HL-60 (cell line): ENCODE measurements around the gene NUCKS1.

Experiments used
- GABPA ChIP-seq: IDR thresholded peaks from 2 replicates; pipeline ENCODE4 v1.6.1; 2012; ENCODE audit warnings: low read depth
- POLR2AphosphoS5 ChIP-seq: IDR thresholded peaks from 2 replicates; pipeline ENCODE4 v1.6.1; 2012; ENCODE audit warnings: low read depth
- REST ChIP-seq: IDR thresholded peaks from 2 replicates; pipeline ENCODE4 v1.6.1; 2012; ENCODE audit warnings: low read depth; ENCODE audit not compliant: insufficient replicate concordance
- TF ChIP-seq, protein P1 (sequence below): IDR thresholded peaks from one replicate; pipeline ENCODE4 v1.5.1; 2011; ENCODE audit warnings: low read length, control low read depth, inconsistent platforms; ENCODE audit not compliant: insufficient read depth

DNA sequence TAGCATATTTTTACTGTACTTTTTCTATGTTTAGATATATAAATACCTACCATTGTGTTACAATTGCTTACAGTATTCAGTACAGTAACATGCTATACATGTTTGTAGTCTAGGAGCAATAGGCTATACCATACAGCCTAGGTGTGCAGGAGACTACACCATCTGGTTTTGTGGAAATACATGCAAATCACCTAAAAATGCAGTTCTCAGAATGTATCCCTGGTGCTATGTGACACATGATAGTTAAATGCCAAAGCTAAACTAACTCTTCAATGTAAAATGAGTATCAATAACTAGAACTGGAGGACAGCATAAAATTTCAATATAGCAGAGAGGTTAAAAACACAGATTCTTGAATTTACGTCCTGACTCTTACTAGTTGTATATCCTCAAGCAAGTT lies 14.8 kb downstream of the NUCKS1 start:
- TF ChIP-seq, protein P1, sequence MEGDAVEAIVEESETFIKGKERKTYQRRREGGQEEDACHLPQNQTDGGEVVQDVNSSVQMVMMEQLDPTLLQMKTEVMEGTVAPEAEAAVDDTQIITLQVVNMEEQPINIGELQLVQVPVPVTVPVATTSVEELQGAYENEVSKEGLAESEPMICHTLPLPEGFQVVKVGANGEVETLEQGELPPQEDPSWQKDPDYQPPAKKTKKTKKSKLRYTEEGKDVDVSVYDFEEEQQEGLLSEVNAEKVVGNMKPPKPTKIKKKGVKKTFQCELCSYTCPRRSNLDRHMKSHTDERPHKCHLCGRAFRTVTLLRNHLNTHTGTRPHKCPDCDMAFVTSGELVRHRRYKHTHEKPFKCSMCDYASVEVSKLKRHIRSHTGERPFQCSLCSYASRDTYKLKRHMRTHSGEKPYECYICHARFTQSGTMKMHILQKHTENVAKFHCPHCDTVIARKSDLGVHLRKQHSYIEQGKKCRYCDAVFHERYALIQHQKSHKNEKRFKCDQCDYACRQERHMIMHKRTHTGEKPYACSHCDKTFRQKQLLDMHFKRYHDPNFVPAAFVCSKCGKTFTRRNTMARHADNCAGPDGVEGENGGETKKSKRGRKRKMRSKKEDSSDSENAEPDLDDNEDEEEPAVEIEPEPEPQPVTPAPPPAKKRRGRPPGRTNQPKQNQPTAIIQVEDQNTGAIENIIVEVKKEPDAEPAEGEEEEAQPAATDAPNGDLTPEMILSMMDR: no peak
- TF ChIP-seq POLR2AphosphoS5: no peak
- no peak for TF ChIP-seq GABPA
- no peak for TF ChIP-seq REST
